ENCODE results near the gene NXPH4.

NXPH4 gene

GRCh38 chr12:57183939-57184725 lies 32.5 kb upstream of the NXPH4 start:
- no peak for DNase-seq (ENCODE audit: low read depth, low spot score)

- no peak for DNase-seq (ENCODE audit: low read depth, low spot score)
Observed at GRCh38 chr12:57185403-57185802, 31.2 kb upstream of the NXPH4 start.

- DNase-seq (ENCODE audit: low read depth, low spot score): no peak
Observed at GRCh38 chr12:57185906-57186508, 30.6 kb upstream of the NXPH4 start.

GRCh38 chr12:57187222-57188089 lies 29.1 kb upstream of the NXPH4 start:
- no peak for DNase-seq (ENCODE audit: low read depth, low spot score)

GRCh38 chr12:57188090-57188425 lies 28.5 kb upstream of the NXPH4 start:
- no peak for DNase-seq (ENCODE audit: low read depth, low spot score)

- no peak for DNase-seq (ENCODE audit: low read depth, low spot score)
Observed at GRCh38 chr12:57190037-57190436, 26.6 kb upstream of the NXPH4 start.

GRCh38 chr12:57190821-57191220 lies 25.8 kb upstream of the NXPH4 start:
- no peak for DNase-seq (ENCODE audit: low read depth, low spot score)

GRCh38 chr12:57191410-57191809 lies 25.2 kb upstream of the NXPH4 start:
- no peak for DNase-seq (ENCODE audit: low read depth, low spot score)

- no peak for DNase-seq (ENCODE audit: low read depth, low spot score)
Observed at GRCh38 chr12:57192920-57193319, 23.7 kb upstream of the NXPH4 start.

GRCh38 chr12:57193706-57194245 lies 22.8 kb upstream of the NXPH4 start:
- no peak for DNase-seq (ENCODE audit: low read depth, low spot score)

- no peak for DNase-seq (ENCODE audit: low read depth, low spot score)
Observed at GRCh38 chr12:57194253-57194652, 22.3 kb upstream of the NXPH4 start.

GRCh38 chr12:57195186-57195585 lies 21.4 kb upstream of the NXPH4 start:
- no peak for DNase-seq (ENCODE audit: low read depth, low spot score)

- no peak for DNase-seq (ENCODE audit: low read depth, low spot score)
Observed at GRCh38 chr12:57195611-57196371, 20.8 kb upstream of the NXPH4 start.

- DNase-seq (ENCODE audit: low read depth, low spot score): no peak
Observed at GRCh38 chr12:57196439-57196838, 20.2 kb upstream of the NXPH4 start.

- no peak for DNase-seq (ENCODE audit: low read depth, low spot score)
Observed at GRCh38 chr12:57196956-57197355, 19.6 kb upstream of the NXPH4 start.

GRCh38 chr12:57198329-57198728 lies 18.3 kb upstream of the NXPH4 start:
- no peak for DNase-seq (ENCODE audit: low read depth, low spot score)

- no peak for DNase-seq (ENCODE audit: low read depth, low spot score)
Observed at GRCh38 chr12:57199191-57199590, 17.4 kb upstream of the NXPH4 start.

- DNase-seq (ENCODE audit: low read depth, low spot score): no peak
Observed at GRCh38 chr12:57200497-57200896, 16.1 kb upstream of the NXPH4 start.

GRCh38 chr12:57201219-57201618 lies 15.4 kb upstream of the NXPH4 start:
- DNase-seq (ENCODE audit: low read depth, low spot score): no peak

- DNase-seq (ENCODE audit: low read depth, low spot score): no peak
Observed at GRCh38 chr12:57201631-57202030, 15.0 kb upstream of the NXPH4 start.

GRCh38 chr12:57202321-57202720 lies 14.3 kb upstream of the NXPH4 start:
- DNase-seq (ENCODE audit: low read depth, low spot score): no peak

GRCh38 chr12:57203201-57203600 lies 13.4 kb upstream of the NXPH4 start:
- DNase-seq (ENCODE audit: low read depth, low spot score): no peak
